PC-9 (cell line): ENCODE measurements around the gene HSPA2. TPM values are rescaled to one million over a fixed set of nuclear protein-coding genes. Genes with fewer than 3 reads are reported as not detected.

ENCODE experiments used
- BruUV-seq: library from RNA; stranded (reverse); fragments of 400-500 nt; replicated peaks from 2 replicates; lab custom pipeline; 2021; lab: Mats Ljungman, UMichigan
- CTCF ChIA-PET: fragments of 300-600 bp; sonication (Branson Sonifier 250); formaldehyde crosslinking; loops from one replicate; lab custom pipeline; 2022; ENCODE audit warnings: antibody characterized with exemption; lab: Charles Lee
- POLR2A ChIA-PET: fragments of 300-600 bp; sonication (Branson Sonifier 250); formaldehyde crosslinking; loops from one replicate; lab custom pipeline; 2022; ENCODE audit warnings: antibody characterized with exemption; ENCODE audit not compliant: unreplicated experiment; lab: Charles Lee
- DNase-seq, 2 experiments: peaks; one replicate each; pipeline versions ENCODE4 v3.0.0 to v3.0.0-alpha.2; 2015 to 2022; ENCODE audit warnings: mixed read lengths in 1 of 2
- H2AFZ ChIP-seq: fragments of 200-600 bp; sonication (generic); 2 replicates; pipeline ENCODE4 v1.8.1; 2017; ENCODE audit warnings: antibody characterized with exemption
- H3F3A ChIP-seq: fragments of 200-600 bp; sonication (generic); 2 replicates; pipeline ENCODE4 v1.8.1; 2017; ENCODE audit warnings: antibody characterized with exemption, mild to moderate bottlenecking, low read depth; ENCODE audit not compliant: insufficient read depth
- H3K27ac ChIP-seq: fragments of 200-600 bp; sonication (generic); 2 replicates; pipeline ENCODE4 v1.6.1; 2016; ENCODE audit warnings: mixed run types
- H3K27me3 ChIP-seq: fragments of 200-600 bp; sonication (generic); 2 replicates; pipeline ENCODE4 v1.6.1; 2016; ENCODE audit warnings: low read depth, mixed run types; ENCODE audit not compliant: insufficient read depth
- H3K36me3 ChIP-seq: fragments of 200-600 bp; sonication (generic); 2 replicates; pipeline ENCODE4 v1.6.1; 2016; ENCODE audit warnings: low read depth, mixed run types
- H3K4me1 ChIP-seq: fragments of 200-600 bp; sonication (generic); replicated peaks from 2 replicates; pipeline ENCODE4 v1.6.1; 2016; ENCODE audit warnings: mixed run types; ENCODE audit not compliant: insufficient read depth
- H3K4me2 ChIP-seq: fragments of 200-600 bp; sonication (generic); 2 replicates; pipeline ENCODE4 v1.6.1; 2017; ENCODE audit warnings: mixed run types
- H3K4me3 ChIP-seq: fragments of 200-600 bp; sonication (generic); 2 replicates; pipeline ENCODE4 v1.6.1; 2016; ENCODE audit warnings: mixed run types
- H3K79me2 ChIP-seq: fragments of 200-600 bp; sonication (generic); 2 replicates; pipeline ENCODE4 v1.6.1; 2017; ENCODE audit warnings: low read depth, mixed run types
- H3K9me2 ChIP-seq: fragments of 200-600 bp; sonication (generic); 2 replicates; pipeline ENCODE4 v1.8.1; 2017; ENCODE audit warnings: mild to moderate bottlenecking; ENCODE audit not compliant: insufficient read depth
- H3K9me3 ChIP-seq: fragments of 200-600 bp; sonication (generic); 2 replicates; pipeline ENCODE4 v1.8.1; 2016; ENCODE audit warnings: low read depth; ENCODE audit not compliant: insufficient read depth
- H4K20me1 ChIP-seq: fragments of 200-600 bp; sonication (generic); 2 replicates; pipeline ENCODE4 v1.8.1; 2017; ENCODE audit not compliant: insufficient read depth
- CTCF ChIP-seq: fragments of 200-600 bp; sonication (generic); conservative IDR thresholded peaks from 2 replicates; pipeline ENCODE4 v1.6.1; 2017; ENCODE audit warnings: mixed run types, antibody characterized with exemption, mild to moderate bottlenecking, moderate library complexity
- EZH2 ChIP-seq: fragments of 200-600 bp; sonication (generic); IDR thresholded peaks from 2 replicates; pipeline ENCODE4 v1.8.0; 2017; ENCODE audit warnings: antibody characterized with exemption, low read depth
- intact Hi-C: fragments of 100-400 bp; cut with micrococcal nuclease; formaldehyde crosslinking; loops from one replicate; pipeline ENCODE4 v1.10.0; 2022; ENCODE audit not compliant: unreplicated experiment
- total RNA-seq: library from RNA; stranded (reverse); gene quantifications from 2 replicates; pipeline ENCODE4 v1.2.3, GENCODE V29; 2021

The HSPA2 gene
- total RNA-seq, 1 experiment from 2014 or later, result 11.0 TPM

GRCh38 chr14:64544607-64545312, 4.2 kb downstream of the HSPA2 start:
- Histone ChIP-seq H3K27me3 (no peaks in the 10 kb centered on the region), H3K9me2 (no peaks in the 10 kb centered on the region), H3K79me2 (no peaks in the 10 kb centered on the region), H3K36me3 (no peaks in the 10 kb centered on the region), H2AFZ (no peak overlapping the region), H3K4me3 (no peak overlapping the region), H3K27ac (no peak overlapping the region), H3K4me1 (peaks cover 12% of the 10 kb centered on the region; the same call in 1 of the 2 replicates), H3K4me2 (no peak overlapping the region), H3K9me3 (no peaks in the 10 kb centered on the region), H4K20me1 (no peaks in the 10 kb centered on the region), H3F3A (peaks cover 16% of the 10 kb centered on the region; the same call in 1 of the 2 replicates)
- TF ChIP-seq CTCF, result no peak
- TF ChIP-seq EZH2, result no peak
- ChIA-PET POLR2A (interaction anchor here (0.6 kb wide), 1 partner anchor 94 kb away, joined by 4 read pairs; no protein-coding TSS in a partner anchor), CTCF (no interaction called here)
- DNase-seq, result no peak
- intact Hi-C loops, result loop anchor here (10.0 kb wide), 1 partner anchor 350 kb away; no protein-coding TSS in a partner anchor
- BruUV-seq, result no TSS peak

- Histone ChIP-seq H3K27me3 (no peaks in the 10 kb centered on the region), H3K9me2 (no peaks in the 10 kb centered on the region), H3K4me2 (no peak overlapping the region), H4K20me1 (no peaks in the 10 kb centered on the region), H3K9me3 (no peaks in the 10 kb centered on the region), H3K4me3 (no peak overlapping the region), H3K79me2 (no peaks in the 10 kb centered on the region), H3K27ac (no peak overlapping the region), H3F3A (no peaks in the 10 kb centered on the region), H3K4me1 (no peaks in the 10 kb centered on the region), H3K36me3 (no peaks in the 10 kb centered on the region), H2AFZ (no peak overlapping the region)
- ChIA-PET CTCF (no interaction called here), POLR2A (no interaction called here)
- intact Hi-C loops, result loop anchor here (10.0 kb wide), 1 partner anchor 346 kb away; no protein-coding TSS in a partner anchor
- TF ChIP-seq EZH2 (no peak), CTCF (no peak)
- BruUV-seq, result no TSS peak
- DNase-seq, result no peak
These were observed 8.5 kb downstream of the HSPA2 start for GRCh38 chr14:64549016-64549415.

- DNase-seq, result peak in 1 of 2 experiments; percentile 44
- no peaks in the 10 kb centered on the region for H3K79me2 ChIP-seq
- TF ChIP-seq CTCF (no peak), EZH2 (no peak)
- H3K4me1 ChIP-seq, result no peaks in the 10 kb centered on the region
- H3K4me2 ChIP-seq, result no peak within 1 kb of the TSS
- no peaks in the 10 kb centered on the region for H4K20me1 ChIP-seq
- no peak within 1 kb of the TSS for H2AFZ ChIP-seq
- no peaks in the 10 kb centered on the region for H3K36me3 ChIP-seq
- H3K27me3 ChIP-seq, result no peaks in the 10 kb centered on the region
- H3K9me2 ChIP-seq, result no peaks in the 10 kb centered on the region
- no peak within 1 kb of the TSS for H3K4me3 ChIP-seq
- H3K27ac ChIP-seq, result no peak within 1 kb of the TSS
- no TSS peak for BruUV-seq
- H3K9me3 ChIP-seq, result no peaks in the 10 kb centered on the region
- CTCF ChIA-PET, result no interaction called here
- intact Hi-C loops, result loop anchor here (10.0 kb wide), 1 partner anchor 345 kb away; no protein-coding TSS in a partner anchor
- no peaks in the 10 kb centered on the region for H3F3A ChIP-seq
- POLR2A ChIA-PET, result interaction anchor here (0.7 kb wide), 1 partner anchor 541 kb away, joined by 5 read pairs; no protein-coding TSS in a partner anchor
These were observed 9.5 kb downstream of the HSPA2 start, which contains the start of gene PPP1R36 for GRCh38 chr14:64549791-64550620. Gene PPP1R36, plus strand, starts transcription at chr14:64549961. Its CDS starts 37 bp downstream, at chr14:64549998.
